HG03095 (cell line): Measurements from ENCODE around the gene SPRED3.

Experiments
- ATAC-seq: cut with Tn5 transposase; IDR thresholded peaks from one replicate; pipeline ENCODE4 v1.9.1; 2021; ENCODE audit warnings: moderate library complexity; ENCODE audit not compliant: unreplicated experiment

Gene SPRED3

DNA sequence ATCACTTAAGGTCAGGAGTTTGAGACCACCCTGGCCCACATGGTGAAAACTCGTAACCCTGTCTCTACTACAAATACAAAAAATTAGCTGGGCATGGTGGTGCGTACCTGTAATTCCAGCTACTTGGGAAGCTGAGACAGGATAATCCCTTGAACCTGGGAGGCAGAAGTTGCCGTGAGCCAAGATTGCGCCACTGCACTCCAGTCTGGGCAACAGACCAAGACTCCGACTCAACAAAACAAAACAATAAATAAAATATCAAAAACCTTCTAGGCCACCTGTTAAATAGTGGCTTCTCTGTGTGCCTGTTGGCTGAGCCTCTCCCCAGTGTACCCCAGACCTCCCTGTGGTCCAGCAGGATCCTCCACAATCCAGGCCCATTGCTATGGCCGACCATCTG, 17.4 kb upstream of the SPRED3 start:
- ATAC-seq, result no peak

DNA sequence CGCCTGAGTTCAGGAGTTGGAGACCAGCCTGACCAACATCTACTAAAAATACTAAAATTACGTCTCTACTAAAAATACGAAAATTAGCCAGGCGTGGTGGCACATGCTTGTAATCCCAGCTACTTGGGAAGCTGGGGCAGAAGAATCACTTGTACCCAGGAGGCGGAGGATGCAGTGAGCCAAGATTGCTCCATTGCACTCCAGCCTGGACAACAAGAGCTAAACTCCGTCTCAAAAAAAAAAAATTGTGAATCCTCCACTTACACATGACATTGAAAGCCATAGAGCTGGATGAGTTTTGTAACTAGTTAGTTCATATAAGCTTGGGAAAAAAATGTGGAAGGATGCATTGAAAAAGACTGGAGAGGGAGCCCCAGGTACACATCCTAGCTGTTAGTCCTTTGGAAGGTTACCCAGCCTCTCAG, 14.6 kb upstream of the SPRED3 start:
- no peak for ATAC-seq

GRCh38 chr19:38374332-38375097, 14.0 kb upstream of the SPRED3 start, which contains the start of gene PSMD8:
Gene PSMD8, plus strand, starts transcription at chr19:38374571. Its CDS starts 31 bp downstream, at chr19:38374602.
- peak; percentile 92 for ATAC-seq

DNA sequence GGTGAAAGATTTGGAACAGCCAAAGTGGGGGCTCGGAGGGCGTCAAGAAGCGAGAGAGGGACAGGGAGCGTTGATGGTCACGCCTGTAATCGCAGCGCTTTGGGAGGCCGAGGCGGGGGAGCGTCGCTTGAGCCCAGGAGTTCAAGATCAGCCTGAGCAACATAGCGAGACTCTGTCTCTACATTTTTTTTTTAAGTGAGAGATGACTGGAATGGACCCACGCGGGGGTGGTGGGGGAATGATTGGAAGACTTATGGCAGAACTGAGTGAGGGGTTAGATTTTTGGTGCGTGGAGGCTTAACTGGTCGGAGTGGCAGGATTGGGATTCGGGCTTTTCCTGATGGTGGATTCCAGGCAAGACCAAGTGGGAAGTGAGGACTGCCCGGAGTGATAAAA, 13.4 kb upstream of the SPRED3 start:
- no peak for ATAC-seq

GRCh38 chr19:38375748-38376147, 12.7 kb upstream of the SPRED3 start:
- no peak for ATAC-seq

DNA sequence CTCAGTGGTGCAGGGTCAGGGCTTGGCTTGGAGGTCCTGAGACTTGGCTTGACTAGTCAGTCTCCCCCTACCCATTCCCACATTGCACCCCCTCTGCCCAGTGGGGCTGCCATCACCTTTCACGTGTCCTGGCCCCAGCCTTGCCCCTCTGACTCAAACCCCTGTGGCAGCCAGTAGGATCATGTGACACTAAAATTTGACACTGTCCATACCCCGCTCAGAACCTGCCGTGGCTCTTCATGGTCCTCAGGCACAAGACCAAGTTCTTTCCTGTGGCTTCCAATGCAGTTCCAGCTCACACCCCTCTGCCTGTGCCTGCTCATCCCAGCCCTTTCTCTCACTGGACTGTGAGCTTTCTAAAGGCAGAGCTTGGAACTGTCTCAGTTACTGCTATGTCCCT, 11.9 kb upstream of the SPRED3 start:
- ATAC-seq, result no peak

DNA sequence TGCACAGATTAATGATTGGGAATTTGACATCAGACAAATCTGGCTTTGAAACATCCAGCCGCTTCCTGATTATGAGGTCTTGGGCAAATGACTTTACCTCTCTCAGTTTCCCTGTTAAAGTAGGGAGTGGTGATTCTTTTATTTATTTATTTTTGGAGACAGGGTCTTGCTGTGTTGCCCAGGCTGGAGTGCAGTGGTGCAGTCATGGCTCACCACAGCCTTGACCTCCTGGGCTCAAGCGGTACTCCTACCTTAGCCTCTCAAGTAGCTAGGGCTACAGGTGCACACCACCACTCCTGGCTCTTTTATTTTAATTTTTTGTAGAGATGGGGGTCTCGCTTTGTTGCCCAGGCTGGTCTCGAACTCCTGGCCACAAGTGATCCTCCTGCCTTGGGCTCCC, 11.4 kb upstream of the SPRED3 start:
- no peak for ATAC-seq

DNA sequence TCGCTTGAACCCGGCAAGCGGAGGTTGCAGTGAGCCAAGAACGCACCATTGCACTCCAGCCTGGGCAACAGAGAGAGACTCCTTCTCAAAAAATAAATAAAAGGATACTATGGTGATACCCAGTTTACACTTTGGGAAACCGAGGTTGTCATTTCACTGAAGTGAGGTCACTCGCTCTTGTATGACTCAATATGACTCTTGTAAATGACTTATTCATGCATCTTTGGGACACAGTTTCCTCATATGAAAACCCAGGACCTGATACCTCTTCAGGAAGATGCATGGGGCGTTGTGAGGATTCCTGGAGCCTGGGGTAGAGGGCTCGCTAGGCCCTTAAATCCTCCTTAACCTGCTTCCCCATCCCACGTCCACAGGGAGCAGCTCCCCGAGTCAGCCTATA, 9.6 kb upstream of the SPRED3 start:
- ATAC-seq, result no peak

- ATAC-seq, result no peak
Observed at GRCh38 chr19:38381138-38381537, 7.4 kb upstream of the SPRED3 start.

GRCh38 chr19:38383184-38383583, 5.3 kb upstream of the SPRED3 start:
- no peak for ATAC-seq

DNA sequence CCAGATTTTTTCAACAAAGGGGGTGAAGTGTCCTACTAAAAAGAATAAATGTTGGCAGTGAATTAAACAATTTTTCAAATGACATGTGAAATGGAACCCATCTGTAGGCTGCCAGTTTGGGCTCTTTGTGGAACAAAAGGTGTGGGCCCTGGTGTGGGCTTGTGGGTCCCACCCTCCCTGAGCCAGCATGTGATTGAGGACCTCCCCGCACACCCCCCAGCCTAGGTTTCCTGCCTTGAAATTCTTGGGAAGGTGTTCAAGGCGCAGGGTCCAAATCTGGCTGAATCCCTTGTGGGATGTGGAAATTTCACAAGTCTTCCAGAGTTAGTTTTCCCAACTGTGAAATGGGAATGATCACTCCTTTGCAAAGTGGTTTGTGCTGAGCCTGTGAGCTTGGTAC, 4.8 kb upstream of the SPRED3 start:
- no peak for ATAC-seq

DNA sequence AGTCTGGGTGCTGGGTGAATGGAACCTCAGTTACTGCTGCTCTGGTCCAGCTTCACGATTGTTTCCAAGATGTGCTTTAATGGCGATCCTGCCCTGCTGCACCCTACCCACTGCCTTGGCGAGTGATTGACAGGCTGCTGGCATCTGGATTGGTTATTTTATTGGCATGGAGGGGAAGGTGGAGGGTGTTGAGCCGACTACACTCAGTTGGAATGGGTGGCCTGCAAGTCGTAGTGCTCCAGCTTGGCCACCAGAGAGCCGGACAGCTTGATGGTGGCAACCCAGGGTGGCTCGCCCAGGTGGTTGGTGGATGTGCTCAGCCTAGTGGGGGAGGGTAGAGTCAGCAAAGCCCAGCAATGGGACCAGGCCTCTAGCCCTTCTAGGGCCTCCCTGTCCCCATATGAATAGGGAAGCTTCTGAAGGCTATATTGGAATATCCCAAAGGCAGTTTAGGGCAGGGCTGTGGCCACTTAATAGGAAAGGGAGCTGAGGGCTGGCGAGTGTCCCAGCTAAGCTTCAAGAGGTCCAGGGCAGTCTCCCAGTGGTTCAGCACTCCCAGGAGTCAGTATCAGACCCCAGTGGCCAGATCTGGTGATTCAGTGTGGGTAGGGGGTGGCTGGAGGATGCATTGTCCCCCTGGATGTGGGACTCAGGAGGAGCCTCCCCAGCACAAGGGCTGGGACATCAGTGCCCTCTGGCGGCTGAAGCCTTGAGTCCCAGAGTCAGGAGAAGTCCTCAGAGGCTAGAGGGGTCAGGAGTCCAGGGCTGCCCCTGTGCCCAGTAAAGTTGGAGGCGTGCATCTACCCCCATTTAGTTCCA, 4.1 kb upstream of the SPRED3 start:
- ATAC-seq, result no peak

- no peak for ATAC-seq
Observed at GRCh38 chr19:38385057-38385803, 3.3 kb upstream of the SPRED3 start.

DNA sequence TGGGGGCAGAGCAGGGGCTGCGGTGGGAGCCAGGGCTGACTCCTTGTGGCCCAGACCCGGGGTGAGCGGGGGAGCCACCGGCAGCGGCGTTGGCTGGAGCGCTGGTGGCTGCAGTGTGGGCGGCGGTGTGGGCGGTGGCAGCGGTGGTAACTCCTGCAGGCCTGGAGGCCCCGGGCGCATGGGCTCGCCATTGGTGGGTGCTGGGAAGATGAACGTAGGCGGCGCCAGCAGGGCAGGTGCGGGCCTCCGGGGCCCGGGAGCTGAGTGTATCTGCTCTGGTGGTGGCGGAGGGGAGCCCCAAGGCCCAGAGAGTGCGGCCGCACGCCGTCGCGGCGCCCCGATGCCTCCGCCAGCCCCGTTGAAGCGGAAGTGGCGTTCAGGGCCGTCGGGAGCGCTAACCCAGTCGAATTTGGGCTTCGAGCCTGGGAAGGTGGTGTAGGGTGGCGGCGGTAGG, 2.7 kb upstream of the SPRED3 start:
- no peak for ATAC-seq

GRCh38 chr19:38386300-38386970, 2.1 kb upstream of the SPRED3 start:
- ATAC-seq, result no peak

GRCh38 chr19:38386971-38387549, 1.4 kb upstream of the SPRED3 start:
- no peak for ATAC-seq

- ATAC-seq, result no peak
Observed at GRCh38 chr19:38387550-38388348, 748 bp upstream of the SPRED3 start, which contains the start of gene GGN. Gene GGN, minus strand, starts transcription at chr19:38388034. Its CDS starts 773 bp downstream, at chr19:38387261.

- ATAC-seq, result no peak
Observed at GRCh38 chr19:38389101-38389925, 816 bp downstream of the SPRED3 start.
